Measurements from ENCODE around the gene LHX1. TPM values are rescaled to one million over a fixed set of nuclear protein-coding genes. Genes with fewer than 3 reads are reported as not detected.

Gene LHX1
- total RNA-seq, 3 donors from 2014 or later (not counting 1 experiment from before 2014, with no cell fraction given) = not detected

DNA sequence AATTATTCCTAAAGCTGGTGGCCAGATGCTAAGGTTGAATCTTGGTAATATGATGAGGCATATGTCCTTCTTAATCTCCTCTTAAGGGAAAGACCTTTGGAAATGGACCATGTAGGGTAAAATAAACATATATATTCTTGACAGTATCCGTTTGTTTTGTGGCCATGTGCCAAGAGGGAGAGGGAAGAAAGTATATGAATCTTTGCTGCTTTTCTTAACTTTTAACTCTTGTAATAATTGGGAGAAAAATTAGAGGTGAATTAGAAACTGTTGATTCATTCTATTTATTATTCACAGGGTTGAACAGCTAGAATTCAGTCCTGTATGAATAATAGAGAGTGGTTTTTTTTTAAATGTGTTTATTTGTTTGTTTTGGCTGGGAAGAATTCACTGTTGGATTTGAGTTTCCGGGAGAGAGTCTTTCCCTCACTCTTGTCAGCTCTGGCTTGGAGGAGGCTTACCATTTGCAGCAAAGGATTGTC is 43.0 kb downstream of the LHX1 start:
- Histone ChIP-seq H3K36me3 (ENCODE audit: control insufficient read depth, insufficient read depth, low read length) (peaks cover 3% of the 10 kb centered on the region), H3K4me1 (ENCODE audit: control insufficient read depth, insufficient read depth, low read length) (no peaks in the 10 kb centered on the region), H3K9me3 (ENCODE audit: control insufficient read depth, insufficient read depth, low read length) (no peaks in the 10 kb centered on the region), H3K27me3 (ENCODE audit: control insufficient read depth, insufficient read depth, low read length) (no peaks in the 10 kb centered on the region), H3K27ac (ENCODE audit: low read length) (no peak overlapping the region), H3K4me3 (ENCODE audit: low read length) (no peak overlapping the region)
- H3K4me1 Mint-ChIP-seq = peaks cover 54 to 61% of the 10 kb centered on the region in 2 donors
- TF ChIP-seq, protein P1, sequence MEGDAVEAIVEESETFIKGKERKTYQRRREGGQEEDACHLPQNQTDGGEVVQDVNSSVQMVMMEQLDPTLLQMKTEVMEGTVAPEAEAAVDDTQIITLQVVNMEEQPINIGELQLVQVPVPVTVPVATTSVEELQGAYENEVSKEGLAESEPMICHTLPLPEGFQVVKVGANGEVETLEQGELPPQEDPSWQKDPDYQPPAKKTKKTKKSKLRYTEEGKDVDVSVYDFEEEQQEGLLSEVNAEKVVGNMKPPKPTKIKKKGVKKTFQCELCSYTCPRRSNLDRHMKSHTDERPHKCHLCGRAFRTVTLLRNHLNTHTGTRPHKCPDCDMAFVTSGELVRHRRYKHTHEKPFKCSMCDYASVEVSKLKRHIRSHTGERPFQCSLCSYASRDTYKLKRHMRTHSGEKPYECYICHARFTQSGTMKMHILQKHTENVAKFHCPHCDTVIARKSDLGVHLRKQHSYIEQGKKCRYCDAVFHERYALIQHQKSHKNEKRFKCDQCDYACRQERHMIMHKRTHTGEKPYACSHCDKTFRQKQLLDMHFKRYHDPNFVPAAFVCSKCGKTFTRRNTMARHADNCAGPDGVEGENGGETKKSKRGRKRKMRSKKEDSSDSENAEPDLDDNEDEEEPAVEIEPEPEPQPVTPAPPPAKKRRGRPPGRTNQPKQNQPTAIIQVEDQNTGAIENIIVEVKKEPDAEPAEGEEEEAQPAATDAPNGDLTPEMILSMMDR (IDR thresholded peaks at IDR 0.05) = no peak
- no peak overlapping the region for H3K4me3 Mint-ChIP-seq
- intact Hi-C loops (cut with micrococcal nuclease) = no loop called here
- WGBS (ENCODE audit: insufficient coverage) = 94% methylated on average over 1 of the region's 2 CpGs
- peaks cover 6% of the 10 kb centered on the region for H3K36me3 Mint-ChIP-seq
- DNase-seq (no peak), ATAC-seq (no peak)
- H3K9me3 Mint-ChIP-seq = no peaks in the 10 kb centered on the region
- no peak overlapping the region for H3K27ac Mint-ChIP-seq
- H3K27me3 Mint-ChIP-seq (ENCODE audit: low read depth in 2 of 2) = no peaks in the 10 kb centered on the region

DNA sequence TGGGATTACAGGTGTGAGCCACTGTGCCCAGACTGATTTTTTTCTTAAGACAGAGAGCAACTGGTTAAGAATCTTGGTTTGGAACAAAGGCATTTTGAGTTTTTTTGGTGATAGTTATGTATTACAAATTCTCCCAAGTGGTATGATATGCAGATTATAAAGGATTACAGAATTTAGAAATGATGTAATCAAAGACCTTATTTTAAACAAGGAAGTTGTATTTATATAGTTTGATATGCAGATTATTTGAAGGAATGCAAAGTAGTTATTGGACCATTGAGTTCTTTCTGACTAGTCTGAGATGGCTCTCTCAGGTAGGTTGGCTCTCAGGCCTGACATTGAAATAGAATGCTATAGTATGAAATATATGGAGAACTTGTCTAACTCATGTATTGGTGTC is 46.3 kb downstream of the LHX1 start:
- no peaks in the 10 kb centered on the region for H3K27me3 Mint-ChIP-seq (ENCODE audit: low read depth in 2 of 2)
- no peak overlapping the region for H3K4me3 Mint-ChIP-seq
- H3K9me3 ChIP-seq (ENCODE audit: control insufficient read depth, insufficient read depth, low read length) = no peaks in the 10 kb centered on the region
- no peaks in the 10 kb centered on the region for H3K4me1 ChIP-seq (ENCODE audit: control insufficient read depth, insufficient read depth, low read length)
- peaks cover 14% of the 10 kb centered on the region for H3K36me3 Mint-ChIP-seq
- TF ChIP-seq, protein P1 (IDR thresholded peaks at IDR 0.05) = no peak
- peaks cover 24% of the 10 kb centered on the region for H3K36me3 ChIP-seq (ENCODE audit: control insufficient read depth, insufficient read depth, low read length)
- no peak for DNase-seq
- intact Hi-C loops (cut with micrococcal nuclease) = no loop called here
- peaks cover 44% of the 10 kb centered on the region in 2 donors for H3K4me1 Mint-ChIP-seq
- no peak for ATAC-seq
- no peak overlapping the region for H3K27ac Mint-ChIP-seq
- no peaks in the 10 kb centered on the region for H3K9me3 Mint-ChIP-seq
- H3K27me3 ChIP-seq (ENCODE audit: control insufficient read depth, insufficient read depth, low read length) = no peaks in the 10 kb centered on the region
- no peak overlapping the region for H3K27ac ChIP-seq (ENCODE audit: low read length)
- no peak overlapping the region for H3K4me3 ChIP-seq (ENCODE audit: low read length)

- H3K4me3 ChIP-seq (ENCODE audit: low read length) = no peak overlapping the region
- no peak for DNase-seq
- Mint-ChIP-seq H3K4me3 (no peak overlapping the region), H3K27ac (no peak overlapping the region), H3K36me3 (peaks cover 33% of the 10 kb centered on the region), H3K27me3 (ENCODE audit: low read depth in 2 of 2) (no peaks in the 10 kb centered on the region), H3K9me3 (no peaks in the 10 kb centered on the region), H3K4me1 (peaks cover 5 to 15% of the 10 kb centered on the region in 2 donors)
- WGBS (ENCODE audit: insufficient coverage) = 99% methylated on average over 6 of the region's 6 CpGs
- TF ChIP-seq, protein P1 (IDR thresholded peaks at IDR 0.05) = no peak
- no peaks in the 10 kb centered on the region for H3K9me3 ChIP-seq (ENCODE audit: control insufficient read depth, insufficient read depth, low read length)
- no peak overlapping the region for H3K27ac ChIP-seq (ENCODE audit: low read length)
- no peak for ATAC-seq
- H3K27me3 ChIP-seq (ENCODE audit: control insufficient read depth, insufficient read depth, low read length) = no peaks in the 10 kb centered on the region
- no peaks in the 10 kb centered on the region for H3K4me1 ChIP-seq (ENCODE audit: control insufficient read depth, insufficient read depth, low read length)
- H3K36me3 ChIP-seq (ENCODE audit: control insufficient read depth, insufficient read depth, low read length) = peaks cover 71% of the 10 kb centered on the region
- intact Hi-C loops (cut with micrococcal nuclease) = no loop called here
These were observed 51.9 kb downstream of the LHX1 start for GRCh38 chr17:36989173-36989572.

DNA sequence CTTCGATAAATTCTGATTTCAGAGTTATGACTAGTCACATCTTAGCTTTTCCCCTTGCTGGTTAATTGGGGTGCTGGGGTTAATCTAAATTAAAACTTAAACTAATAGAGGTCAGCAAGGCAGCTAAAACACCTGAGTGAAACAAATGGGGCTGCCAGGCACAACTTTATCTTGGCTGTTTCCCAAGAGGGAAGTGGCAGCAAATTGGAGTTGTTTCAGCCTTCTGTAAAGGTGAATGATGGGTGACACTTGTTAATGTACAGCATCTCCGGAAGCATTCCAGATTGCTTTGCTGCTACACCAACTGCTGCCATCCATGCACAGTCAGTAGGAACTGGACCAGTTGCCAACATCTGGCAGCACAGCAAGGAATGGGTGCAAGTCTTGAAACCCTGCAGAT is 55.4 kb downstream of the LHX1 start:
- peaks cover 46% of the 10 kb centered on the region for H3K36me3 Mint-ChIP-seq
- H3K4me1 Mint-ChIP-seq = peaks cover 0 to 13% of the 10 kb centered on the region in 2 donors
- Histone ChIP-seq H3K27ac (ENCODE audit: low read length) (no peak overlapping the region), H3K36me3 (ENCODE audit: control insufficient read depth, insufficient read depth, low read length) (peaks cover 85% of the 10 kb centered on the region), H3K27me3 (ENCODE audit: control insufficient read depth, insufficient read depth, low read length) (no peaks in the 10 kb centered on the region), H3K4me1 (ENCODE audit: control insufficient read depth, insufficient read depth, low read length) (no peaks in the 10 kb centered on the region), H3K4me3 (ENCODE audit: low read length) (no peak overlapping the region), H3K9me3 (ENCODE audit: control insufficient read depth, insufficient read depth, low read length) (no peaks in the 10 kb centered on the region)
- 100% methylated on average over 1 of the region's 2 CpGs for WGBS (ENCODE audit: insufficient coverage)
- no peak overlapping the region for H3K4me3 Mint-ChIP-seq
- ATAC-seq (no peak), DNase-seq (no peak)
- no peaks in the 10 kb centered on the region for H3K9me3 Mint-ChIP-seq
- H3K27me3 Mint-ChIP-seq (ENCODE audit: low read depth in 2 of 2) = no peaks in the 10 kb centered on the region
- intact Hi-C loops (cut with micrococcal nuclease) = no loop called here
- H3K27ac Mint-ChIP-seq = no peak overlapping the region
- TF ChIP-seq, protein P1 (IDR thresholded peaks at IDR 0.05) = no peak
